ENCODE data around the gene HES1.
A peak's percentile ranks its signal among the peaks of the same experiment; 100 is the strongest.
"Not testable (repeated sequence)": the region's sequence is repeated elsewhere in the genome, so short reads cannot be mapped to it uniquely, and the experiment has no call there.

The HES1 gene

DNA sequence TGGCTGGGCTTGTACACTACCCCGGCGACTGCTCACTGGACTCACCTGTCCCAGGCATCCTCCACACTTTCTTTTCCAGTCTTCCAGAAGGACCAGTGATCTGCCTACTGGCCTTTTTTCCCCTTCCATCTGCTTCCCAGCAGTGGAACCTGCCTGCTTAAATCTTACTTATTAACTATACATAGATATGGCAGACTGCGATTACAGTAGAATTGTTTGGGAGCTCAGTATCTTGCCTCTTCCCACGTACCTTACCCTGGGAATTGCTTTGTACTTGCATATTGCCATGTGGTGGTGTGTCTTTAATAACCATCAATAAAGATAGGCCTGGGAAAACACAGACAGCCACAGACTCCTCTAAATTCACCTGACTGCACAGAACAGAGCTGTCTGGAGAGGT, 11.8 kb upstream of the HES1 start:
- no peak for DNase-seq (ENCODE audit: low read depth in 2 of 3, low spot score in 1 of 3)

DNA sequence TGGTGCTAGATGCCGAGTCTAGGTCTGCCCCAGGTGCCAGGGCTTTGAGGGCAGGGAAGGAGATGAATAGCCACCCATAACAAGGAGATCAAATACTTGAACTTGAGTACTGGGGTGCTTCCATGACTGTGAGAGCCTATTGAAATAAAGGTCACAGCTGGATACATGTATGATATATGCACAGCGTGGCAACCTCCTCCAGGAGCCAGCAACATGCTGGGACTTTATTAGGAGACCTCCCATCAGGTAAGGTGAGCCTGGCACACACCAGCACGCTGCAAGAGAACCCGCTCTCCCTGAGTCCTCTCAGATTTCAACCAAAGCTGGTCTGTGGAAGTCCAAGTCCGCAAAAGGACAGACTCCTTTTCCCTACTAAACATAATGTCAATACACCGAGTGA, 10.5 kb upstream of the HES1 start:
- DNase-seq (ENCODE audit: low read depth in 2 of 3, low spot score in 1 of 3), result no peak

DNA sequence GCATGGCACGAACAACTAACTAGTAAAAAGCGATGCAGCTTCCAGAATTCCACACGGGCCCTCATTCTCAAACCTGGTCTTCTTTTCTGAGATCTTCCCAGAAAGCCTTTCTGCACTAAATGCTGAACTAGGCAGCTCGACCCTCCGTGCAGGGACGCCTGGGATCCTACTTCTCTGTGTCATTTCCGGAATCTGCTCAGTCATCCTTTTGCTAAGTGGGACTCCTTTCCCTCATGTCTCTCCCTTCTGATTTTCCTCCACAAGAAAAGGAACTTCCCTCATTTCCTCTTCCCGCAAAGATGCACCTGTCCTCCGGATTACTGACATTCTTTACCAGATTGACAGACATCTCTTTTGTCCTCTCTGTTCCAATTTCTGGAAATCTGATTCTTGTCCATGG, 9.2 kb upstream of the HES1 start:
- no peak for DNase-seq (ENCODE audit: low read depth in 2 of 3, low spot score in 1 of 3)

DNA sequence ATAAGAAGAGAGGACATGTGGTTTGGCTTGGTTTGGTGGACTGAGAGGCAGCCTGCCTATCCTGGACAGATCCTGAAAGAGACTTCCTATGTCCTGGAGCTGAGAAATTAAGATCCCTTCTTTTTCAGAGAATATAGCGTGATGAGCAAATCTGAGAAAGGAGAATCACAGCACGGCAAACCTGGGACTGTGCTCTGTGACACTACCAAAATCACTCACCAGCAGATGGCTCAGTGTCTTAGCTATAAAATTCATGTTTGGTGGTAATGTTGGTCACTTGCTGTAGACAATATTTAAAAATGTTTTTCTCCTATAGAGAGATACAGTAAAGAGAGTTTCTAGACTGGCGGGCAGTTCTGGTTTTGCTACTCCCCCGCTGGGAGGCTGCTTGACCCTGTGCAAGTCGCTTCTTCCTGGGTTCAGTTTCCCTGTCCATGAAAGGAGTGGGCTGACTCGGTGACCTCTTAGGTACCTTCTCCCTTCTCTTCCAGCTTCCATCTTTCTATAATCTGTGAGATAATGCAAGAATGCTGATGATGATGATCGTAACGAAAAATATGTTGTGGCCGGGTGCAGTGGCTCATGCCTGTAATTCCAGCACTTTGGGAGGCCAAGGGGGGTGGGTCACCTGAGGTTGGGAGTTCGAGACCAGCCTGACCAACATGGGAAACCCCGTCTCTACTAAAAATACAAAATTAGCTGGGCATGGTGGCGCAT, 7.6 kb upstream of the HES1 start:
- DNase-seq (ENCODE audit: low read depth in 2 of 3, low spot score in 1 of 3), result no peak

DNA sequence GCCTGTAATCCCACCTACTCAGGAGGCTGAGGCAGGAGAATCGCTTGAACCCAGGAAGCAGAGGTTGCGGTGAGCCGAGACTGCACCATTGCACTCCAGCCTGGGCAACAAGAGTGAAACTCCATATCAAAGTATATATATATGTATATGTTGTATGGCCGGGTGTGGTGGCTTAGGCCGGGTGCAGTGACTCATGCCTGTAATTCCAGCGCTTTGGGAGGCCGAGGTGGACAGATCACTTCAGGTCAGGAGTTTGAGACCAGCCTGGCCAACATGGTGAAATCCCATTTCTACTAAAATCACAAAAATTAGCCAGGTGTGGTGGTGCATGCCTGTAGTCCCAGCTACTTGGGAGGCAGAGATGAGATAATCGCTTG, 7.0 kb upstream of the HES1 start:
- not testable (repeated sequence) for DNase-seq (ENCODE audit: low read depth in 2 of 3, low spot score in 1 of 3)

DNA sequence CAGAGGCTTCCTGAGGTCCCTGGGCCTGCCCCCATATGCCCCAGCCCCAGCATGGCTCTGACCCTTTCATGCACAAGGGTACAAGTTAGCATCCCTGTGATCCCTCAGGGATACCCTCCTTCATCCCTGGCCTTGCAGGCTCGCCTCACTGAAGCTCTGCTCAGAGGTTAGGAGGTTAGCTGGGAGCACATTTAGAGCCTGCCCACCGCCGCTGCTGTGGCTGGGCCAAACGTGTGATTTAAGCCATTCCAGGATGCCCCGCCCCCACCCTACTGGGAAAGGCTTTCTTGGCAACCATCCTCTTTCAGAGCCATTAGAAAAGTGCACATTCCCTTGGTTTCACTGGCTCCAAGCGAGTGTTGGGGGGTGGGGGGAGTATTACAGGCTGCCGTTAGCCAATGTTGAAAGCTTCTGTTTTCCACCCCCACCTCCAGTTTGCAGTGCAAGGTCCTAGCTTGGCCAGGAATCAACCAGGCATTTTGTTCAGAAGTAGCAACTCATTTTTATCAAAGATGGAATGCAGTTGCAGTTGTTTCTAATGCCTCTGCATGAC, 6.3 kb upstream of the HES1 start:
- DNase-seq (ENCODE audit: low read depth in 2 of 3, low spot score in 1 of 3), result no peak

DNA sequence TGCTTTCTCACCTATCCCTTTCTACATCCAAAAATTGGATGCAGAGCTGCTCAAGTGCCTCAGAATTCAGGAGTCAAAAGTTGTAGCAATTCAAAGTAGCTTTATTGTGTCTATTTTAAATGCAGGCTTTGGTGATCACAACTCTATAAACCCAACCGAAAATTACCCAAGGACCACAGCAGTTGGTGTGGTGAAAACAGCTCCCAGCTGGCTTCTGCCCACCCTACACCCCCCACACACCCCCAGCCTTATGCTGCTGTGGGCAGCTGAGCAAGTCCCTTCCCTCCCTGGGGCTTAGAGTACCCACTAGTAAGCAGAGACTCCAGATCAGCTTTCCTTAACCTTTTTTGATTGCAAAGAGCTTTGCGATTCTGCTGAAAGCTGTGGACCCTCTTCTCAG, 5.8 kb upstream of the HES1 start:
- DNase-seq (ENCODE audit: low read depth in 2 of 3, low spot score in 1 of 3), result no peak

DNA sequence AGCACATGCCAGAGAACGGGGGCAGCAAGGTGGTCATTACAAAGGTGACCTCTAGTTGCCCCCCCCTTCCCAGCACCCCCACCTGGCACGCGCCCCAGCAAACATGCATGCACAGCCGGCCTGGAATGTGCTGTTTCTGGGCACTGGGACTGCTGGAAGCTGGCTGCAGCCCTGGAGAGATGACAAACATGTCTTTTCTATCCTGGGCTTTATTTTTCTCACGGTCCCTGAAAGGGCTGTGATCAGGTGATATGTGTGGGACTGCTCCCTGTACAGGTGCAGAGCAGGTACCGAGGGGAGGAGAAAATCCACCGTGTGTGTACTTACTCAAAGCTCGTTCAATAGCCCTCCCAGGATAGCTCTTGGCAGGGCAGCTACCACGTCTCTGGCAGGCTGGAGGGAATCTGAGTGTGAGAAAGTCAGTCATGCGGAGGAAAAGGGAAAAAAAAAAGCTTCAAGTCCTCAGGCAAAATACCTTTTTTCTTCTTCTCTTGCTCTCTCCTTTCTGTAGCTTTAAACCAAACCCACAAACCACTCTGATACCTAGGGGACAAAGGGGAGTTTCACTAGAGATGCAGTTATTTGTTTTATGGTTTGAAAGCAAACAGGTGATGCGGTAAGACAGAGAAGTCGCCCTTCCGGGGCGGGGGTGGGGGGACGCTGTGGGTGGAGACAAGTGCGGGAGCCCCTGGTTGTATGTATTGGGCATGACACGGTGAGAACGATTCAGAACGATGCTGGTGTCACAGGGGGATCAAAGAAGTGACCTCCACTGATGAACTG, 5.0 kb upstream of the HES1 start:
- no peak for DNase-seq (ENCODE audit: low read depth in 2 of 3, low spot score in 1 of 3)

DNA sequence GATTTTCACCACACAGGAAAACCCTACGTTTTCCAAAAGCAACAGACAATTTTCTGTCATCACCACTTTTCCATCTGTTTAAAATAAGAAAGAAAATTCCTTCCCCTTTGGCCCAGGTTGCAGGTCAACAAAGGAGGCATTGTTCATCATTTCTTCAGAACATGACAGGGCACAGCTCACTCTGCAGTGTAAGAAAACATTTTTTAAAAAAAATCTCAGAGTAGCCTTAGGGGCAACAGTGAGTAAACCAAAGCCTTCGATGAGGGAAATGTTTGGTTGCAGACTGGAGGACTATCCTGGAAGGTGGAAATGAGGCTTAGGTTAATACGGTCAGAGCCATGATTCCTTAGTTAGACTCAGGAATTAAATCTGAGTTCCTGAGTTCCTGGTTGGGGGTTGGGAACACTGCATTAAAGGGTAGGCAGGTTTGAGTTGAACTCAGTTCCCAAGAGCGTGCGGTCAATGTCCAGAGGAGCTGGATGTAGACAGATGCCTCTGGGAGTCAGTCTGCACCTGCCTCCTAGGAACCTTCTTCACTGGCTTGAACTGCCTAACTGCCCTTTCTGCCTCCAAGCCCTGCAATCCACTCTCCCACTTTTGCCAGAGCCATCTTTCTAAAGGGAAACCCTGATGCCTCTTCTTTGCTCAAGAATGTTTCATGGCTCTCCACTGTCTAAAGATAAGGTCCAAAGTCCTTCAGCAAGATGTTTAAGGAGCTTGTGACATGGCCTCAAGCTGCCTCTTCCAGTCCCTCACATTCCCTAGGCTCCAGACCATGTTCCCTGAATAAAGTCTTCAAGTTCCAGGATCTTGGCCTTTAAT, 3.3 kb upstream of the HES1 start:
- no peak for DNase-seq (ENCODE audit: low read depth in 2 of 3, low spot score in 1 of 3)

DNA sequence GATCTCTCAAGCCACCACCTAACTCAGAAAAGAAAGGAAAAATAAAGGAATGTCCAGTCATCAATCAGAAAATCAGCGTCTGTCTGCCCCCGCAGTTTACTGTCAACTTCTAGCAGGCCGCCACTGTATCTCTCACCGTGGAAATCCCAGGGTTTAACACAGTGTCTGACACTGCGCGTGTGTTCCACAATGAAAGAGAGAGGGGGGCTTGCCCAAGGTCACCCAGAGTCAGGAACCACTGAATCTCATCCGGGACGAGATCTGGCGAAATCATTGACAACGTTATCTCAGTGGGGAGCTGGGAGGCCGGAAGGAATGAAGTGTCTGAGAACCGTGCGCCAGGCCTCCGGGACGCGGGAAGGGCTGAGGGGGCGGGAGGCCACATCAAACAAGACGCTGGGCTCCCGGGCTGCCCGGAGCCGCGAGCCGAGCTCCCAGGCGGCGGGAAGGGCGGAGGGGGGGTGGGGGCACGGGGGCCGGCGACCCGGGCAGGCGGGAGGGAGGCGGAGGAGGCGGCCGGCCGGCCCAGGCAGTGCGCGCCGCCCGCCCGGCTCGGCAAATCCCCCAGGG, 2.2 kb upstream of the HES1 start:
- no peak for DNase-seq (ENCODE audit: low read depth in 2 of 3, low spot score in 1 of 3)

DNA sequence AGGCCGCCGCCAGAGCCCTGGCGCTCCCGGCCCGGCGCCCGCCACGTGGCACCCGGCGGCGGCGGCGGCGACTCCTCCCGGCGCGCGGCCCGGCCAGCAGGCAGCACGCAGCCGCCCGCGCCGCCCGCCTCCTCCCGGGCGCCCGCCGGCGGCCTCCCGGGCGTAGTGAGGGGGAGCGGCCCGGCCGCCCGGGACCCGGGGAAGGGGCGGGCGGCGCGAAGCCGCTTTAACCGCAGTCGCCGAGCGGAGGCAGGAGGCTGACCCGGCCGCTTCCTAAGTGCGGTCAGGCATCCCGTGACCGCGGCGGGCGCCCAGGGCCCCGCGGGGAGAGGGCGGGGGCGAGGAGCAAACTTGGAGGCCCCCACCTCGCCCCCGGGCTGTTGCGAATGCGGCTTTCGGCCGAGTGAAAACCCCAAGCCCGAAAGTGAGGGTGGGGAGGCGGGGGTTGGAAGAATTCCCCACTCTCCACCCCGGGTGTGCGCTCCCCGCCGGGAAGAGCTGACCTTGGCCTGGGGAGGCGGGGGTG, 1.7 kb upstream of the HES1 start:
- no peak for DNase-seq (ENCODE audit: low read depth in 2 of 3, low spot score in 1 of 3)

DNA sequence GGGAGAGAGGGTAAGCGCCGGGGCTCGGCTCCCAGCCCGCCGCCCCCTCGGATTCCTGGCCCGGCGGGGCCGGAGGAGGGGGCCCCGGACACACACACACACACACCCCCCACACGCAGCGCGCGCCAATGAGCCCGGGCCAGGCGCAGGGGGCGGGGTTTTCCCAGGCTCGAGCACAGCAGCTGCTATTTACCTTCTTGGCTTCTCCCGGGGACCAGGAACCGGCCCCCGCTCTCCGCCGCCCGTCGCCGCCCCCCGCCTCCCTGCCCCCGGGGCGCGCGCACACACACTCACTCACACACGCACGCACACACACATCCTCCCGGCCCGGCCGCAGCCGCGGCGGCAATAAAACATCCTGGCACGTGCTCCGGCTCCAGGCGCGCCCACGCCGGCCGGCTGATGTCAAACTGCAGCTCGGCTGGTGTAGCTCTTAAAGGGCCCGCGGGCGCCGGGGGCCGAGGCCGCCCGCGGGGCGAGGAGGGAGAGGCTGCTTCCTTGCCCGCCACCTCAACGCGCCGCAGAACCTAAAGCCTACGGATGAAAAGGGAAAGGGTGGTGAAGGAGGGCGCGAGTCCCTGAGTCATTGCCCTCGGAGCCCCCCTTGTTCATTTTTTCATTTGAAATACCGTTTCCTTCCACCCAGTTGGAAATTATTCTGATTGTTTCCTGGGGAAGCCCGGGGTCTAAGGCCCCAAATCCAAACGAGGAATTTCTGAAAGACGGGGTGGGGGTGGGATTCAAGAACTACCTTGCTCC, 1.0 kb upstream of the HES1 start:
- DNase-seq (ENCODE audit: low read depth in 2 of 3, low spot score in 1 of 3), result peak; percentile 56 to 76 (median 69)

DNA sequence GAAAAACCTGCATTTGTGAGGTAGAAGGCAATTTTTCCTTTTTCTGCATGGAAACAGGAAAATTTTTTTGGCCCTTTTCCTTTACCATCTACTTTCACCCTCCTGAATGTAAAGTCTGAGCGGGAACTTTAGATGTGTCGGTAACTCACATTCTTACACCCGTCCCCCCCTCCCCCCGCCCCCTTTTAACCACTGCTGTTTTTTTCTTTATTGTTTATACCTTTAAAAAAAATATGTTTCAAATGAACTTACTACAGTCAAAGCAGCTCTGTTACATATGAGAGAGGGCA, 487 bp upstream of the HES1 start:
- no peak for DNase-seq (ENCODE audit: low read depth in 2 of 3, low spot score in 1 of 3)

DNA sequence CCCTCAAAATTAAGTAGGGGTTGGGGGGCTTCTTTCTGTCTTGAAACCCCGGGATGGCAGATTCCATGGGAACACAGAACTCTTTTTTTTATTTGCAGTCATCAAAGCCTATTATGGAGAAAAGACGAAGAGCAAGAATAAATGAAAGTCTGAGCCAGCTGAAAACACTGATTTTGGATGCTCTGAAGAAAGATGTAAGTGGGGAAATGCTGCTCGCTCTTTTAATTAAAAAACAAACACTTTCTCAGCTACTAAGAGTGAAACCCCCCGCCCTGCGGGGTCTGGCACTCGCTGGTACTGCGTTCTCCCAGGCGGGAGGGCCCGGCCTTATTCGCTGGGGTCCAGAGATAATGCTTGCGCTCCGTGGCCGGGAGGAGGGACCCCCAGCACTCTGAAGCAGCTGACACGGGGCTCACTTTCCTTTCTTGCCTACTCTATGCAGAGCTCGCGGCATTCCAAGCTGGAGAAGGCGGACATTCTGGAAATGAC, 615 bp downstream of the HES1 start:
- DNase-seq (ENCODE audit: low read depth in 2 of 3, low spot score in 1 of 3), result no peak

DNA sequence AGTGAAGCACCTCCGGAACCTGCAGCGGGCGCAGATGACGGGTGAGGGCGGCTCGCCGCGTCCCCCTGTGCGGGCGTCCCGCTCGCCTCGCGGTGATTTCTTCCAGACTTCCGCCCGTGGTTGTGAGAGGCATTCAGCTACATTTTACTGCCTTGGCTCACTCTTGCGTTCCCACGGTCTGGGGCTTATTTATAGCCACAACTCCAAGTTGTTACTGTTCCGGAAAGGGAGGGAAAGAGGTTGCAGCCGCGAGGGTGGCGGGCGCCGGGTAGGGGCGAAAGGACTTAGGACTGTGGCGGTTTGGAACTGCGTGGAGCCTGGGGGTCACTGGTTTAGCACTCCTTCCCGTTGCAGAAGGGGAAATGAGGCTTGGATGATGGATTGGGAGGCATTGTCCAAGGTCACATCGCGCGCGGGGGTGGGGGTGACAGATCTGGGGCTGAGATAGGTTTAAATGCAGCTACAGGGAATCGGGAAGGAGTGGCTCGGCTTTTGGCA, 1.1 kb downstream of the HES1 start:
- no peak for DNase-seq (ENCODE audit: low read depth in 2 of 3, low spot score in 1 of 3)

DNA sequence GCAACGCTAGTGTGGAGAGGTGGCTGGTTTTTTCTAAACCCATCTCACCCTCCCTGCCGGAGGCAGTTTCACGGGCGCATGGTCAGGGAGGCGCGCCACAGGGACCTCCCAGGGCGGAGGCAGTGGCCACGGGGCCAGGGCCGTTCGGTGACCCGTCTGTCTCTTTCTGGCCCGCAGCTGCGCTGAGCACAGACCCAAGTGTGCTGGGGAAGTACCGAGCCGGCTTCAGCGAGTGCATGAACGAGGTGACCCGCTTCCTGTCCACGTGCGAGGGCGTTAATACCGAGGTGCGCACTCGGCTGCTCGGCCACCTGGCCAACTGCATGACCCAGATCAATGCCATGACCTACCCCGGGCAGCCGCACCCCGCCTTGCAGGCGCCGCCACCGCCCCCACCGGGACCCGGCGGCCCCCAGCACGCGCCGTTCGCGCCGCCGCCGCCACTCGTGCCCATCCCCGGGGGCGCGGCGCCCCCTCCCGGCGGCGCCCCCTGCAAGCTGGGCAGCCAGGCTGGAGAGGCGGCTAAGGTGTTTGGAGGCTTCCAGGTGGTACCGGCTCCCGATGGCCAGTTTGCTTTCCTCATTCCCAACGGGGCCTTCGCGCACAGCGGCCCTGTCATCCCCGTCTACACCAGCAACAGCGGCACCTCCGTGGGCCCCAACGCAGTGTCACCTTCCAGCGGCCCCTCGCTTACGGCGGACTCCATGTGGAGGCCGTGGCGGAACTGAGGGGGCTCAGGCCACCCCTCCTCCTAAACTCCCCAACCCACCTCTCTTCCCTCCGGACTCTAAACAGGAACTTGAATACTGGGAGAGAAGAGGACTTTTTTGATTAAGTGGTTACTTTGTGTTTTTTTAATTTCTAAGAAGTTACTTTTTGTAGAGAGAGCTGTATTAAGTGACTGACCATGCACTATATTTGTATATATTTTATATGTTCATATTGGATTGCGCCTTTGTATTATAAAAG, 1.8 kb downstream of the HES1 start:
- DNase-seq (ENCODE audit: low read depth in 2 of 3, low spot score in 1 of 3), result no peak

DNA sequence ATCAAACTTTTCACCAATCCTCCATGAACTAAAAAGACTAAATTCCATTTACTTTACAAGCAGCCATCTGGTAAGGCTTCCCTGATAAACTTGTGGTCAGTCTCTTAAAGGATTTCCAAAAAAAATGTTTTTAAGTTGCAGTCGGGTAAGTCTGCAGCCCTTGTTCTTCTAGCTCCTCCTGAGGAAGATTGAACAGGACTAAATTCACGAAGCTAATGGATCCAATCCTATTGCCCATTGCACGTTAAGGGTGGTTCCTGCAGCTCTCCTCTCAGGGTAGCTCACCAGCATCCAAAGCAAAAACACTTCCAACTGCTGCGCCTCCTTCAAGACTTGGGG, 2.8 kb downstream of the HES1 start:
- no peak for DNase-seq (ENCODE audit: low read depth in 2 of 3, low spot score in 1 of 3)

DNA sequence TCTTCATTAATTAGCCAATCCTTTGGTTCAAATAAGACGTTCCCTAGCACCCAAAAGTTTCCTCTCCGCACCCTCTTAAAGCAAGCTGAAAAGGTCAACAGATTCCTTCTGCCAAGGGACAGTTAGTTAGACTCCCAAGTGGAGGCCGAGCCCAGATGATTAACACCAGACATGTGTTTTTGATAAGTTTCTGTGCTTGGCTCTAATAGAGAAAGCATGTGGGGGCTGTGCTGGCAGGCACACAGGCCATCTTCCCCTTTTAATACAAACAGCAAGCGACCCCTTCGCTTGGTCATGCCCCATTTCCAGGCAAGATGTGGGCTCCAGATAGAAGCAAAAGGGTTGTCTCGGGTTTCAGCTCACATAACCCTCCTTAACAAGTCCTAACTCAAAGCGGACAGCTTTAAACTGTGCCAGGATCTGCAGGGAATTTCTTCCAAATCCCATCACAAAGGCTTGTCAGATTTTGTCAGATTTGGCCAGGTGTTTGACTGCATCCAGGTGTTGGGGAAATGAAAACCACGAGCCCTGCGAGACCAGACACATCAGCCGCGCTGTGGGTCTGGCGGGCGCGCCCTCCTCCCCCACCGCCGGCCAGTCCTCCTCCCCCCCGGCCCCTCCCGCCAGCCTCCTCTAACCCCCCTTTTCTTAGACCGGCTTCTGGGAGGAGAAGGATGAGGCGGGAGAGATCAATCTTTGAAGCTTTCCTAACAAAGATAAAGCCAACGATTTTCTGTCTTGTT, 3.3 kb downstream of the HES1 start:
- no peak for DNase-seq (ENCODE audit: low read depth in 2 of 3, low spot score in 1 of 3)
